GM23338 (cell line): ENCODE data around the gene NKAIN2. TPM values are rescaled to one million over a fixed set of nuclear protein-coding genes. Genes with fewer than 3 reads are reported as not detected.
A peak's percentile ranks its signal among the peaks of the same experiment; 100 is the strongest.

Experiments used
- ATAC-seq: fragments of 200-7000 bp; cut with Tn5 transposase; 3 replicates; pipeline ENCODE4 v1.9.1; 2020
- DNase-seq: peaks from one replicate; pipeline ENCODE4 v3.0.0-alpha.2; 2015; ENCODE audit warnings: low spot score
- H2AFZ ChIP-seq: fragments of 200-600 bp; sonication (generic); 2 replicates; pipeline ENCODE4 v1.8.0; 2016; ENCODE audit warnings: antibody characterized with exemption, mild to moderate bottlenecking, moderate library complexity
- H3F3A ChIP-seq: fragments of 200-600 bp; sonication (generic); replicated peaks from 2 replicates; pipeline ENCODE4 v1.8.0; 2017; ENCODE audit warnings: antibody characterized with exemption, mixed run types, low read depth
- H3K27ac ChIP-seq: fragments of 200-600 bp; sonication (generic); 2 replicates; pipeline ENCODE4 v1.6.1; 2016; ENCODE audit warnings: low read depth
- H3K27me3 ChIP-seq: fragments of 200-600 bp; sonication (generic); 2 replicates; pipeline ENCODE4 v1.8.0; 2016; ENCODE audit warnings: mild to moderate bottlenecking, mixed run types, moderate library complexity; ENCODE audit not compliant: insufficient read depth
- H3K36me3 ChIP-seq: fragments of 200-600 bp; sonication (generic); 2 replicates; pipeline ENCODE4 v1.8.0; 2016; ENCODE audit warnings: mild to moderate bottlenecking; ENCODE audit not compliant: insufficient read depth
- H3K4me1 ChIP-seq: fragments of 200-600 bp; sonication (generic); 2 replicates; pipeline ENCODE4 v1.8.0; 2016; ENCODE audit warnings: mild to moderate bottlenecking, moderate library complexity; ENCODE audit not compliant: insufficient read depth
- H3K4me2 ChIP-seq: fragments of 200-600 bp; sonication (generic); 2 replicates; pipeline ENCODE4 v1.7.1; 2017; ENCODE audit warnings: mixed run types
- H3K4me3 ChIP-seq: fragments of 200-600 bp; sonication (generic); 2 replicates; pipeline ENCODE4 v1.6.1; 2016; ENCODE audit warnings: mixed run types
- H3K79me2 ChIP-seq: fragments of 200-600 bp; sonication (generic); replicated peaks from 2 replicates; pipeline ENCODE4 v1.8.0; 2017; ENCODE audit warnings: mild to moderate bottlenecking; ENCODE audit not compliant: insufficient read depth
- H3K9me2 ChIP-seq: fragments of 200-600 bp; sonication (generic); 2 replicates; pipeline ENCODE4 v1.8.0; 2017; ENCODE audit not compliant: insufficient read depth
- H4K20me1 ChIP-seq: fragments of 200-600 bp; sonication (generic); replicated peaks from 2 replicates; pipeline ENCODE4 v1.8.0; 2017; ENCODE audit warnings: mild to moderate bottlenecking; ENCODE audit not compliant: insufficient read depth
- H3K27ac Mint-ChIP-seq: 2 replicates; pipeline ENCODE4 v1.8.0; 2020; ENCODE audit warnings: inconsistent platforms, mild to moderate bottlenecking, moderate library complexity, mixed read lengths
- H3K27me3 Mint-ChIP-seq: 3 replicates; pipeline ENCODE4 v1.8.0; 2022; ENCODE audit warnings: low read depth, mild to moderate bottlenecking, moderate library complexity, mixed read lengths, inconsistent platforms; ENCODE audit not compliant: insufficient read depth, poor library complexity
- H3K36me3 Mint-ChIP-seq: 3 replicates; pipeline ENCODE4 v1.8.0; 2021; ENCODE audit warnings: low read depth, mild to moderate bottlenecking, inconsistent platforms, moderate library complexity, mixed read lengths
- H3K4me1 Mint-ChIP-seq: 3 replicates; pipeline ENCODE4 v1.8.0; 2020; ENCODE audit warnings: mild to moderate bottlenecking, inconsistent platforms, mixed read lengths
- H3K4me3 Mint-ChIP-seq: 3 replicates; pipeline ENCODE4 v1.8.0; 2021; ENCODE audit warnings: moderate library complexity, mild to moderate bottlenecking, inconsistent platforms, mixed read lengths
- H3K9me3 Mint-ChIP-seq: 3 replicates; pipeline ENCODE4 v1.8.0; 2020; ENCODE audit warnings: moderate library complexity, mild to moderate bottlenecking, inconsistent platforms, mixed read lengths
- CREB1 ChIP-seq: fragments of 250-450 bp; sonication (Bioruptor Pico); IDR thresholded peaks from 2 replicates; pipeline ENCODE4 v1.5.0; 2020; ENCODE audit warnings: low read depth, mild to moderate bottlenecking, moderate library complexity
- EZH2phosphoT487 ChIP-seq: fragments of 200-600 bp; sonication (generic); IDR thresholded peaks from one replicate; pipeline ENCODE4 v1.8.1; 2018; ENCODE audit warnings: antibody characterized with exemption; ENCODE audit not compliant: unreplicated experiment
- NANOG ChIP-seq: IDR thresholded peaks from 2 replicates; pipeline ENCODE4 v1.6.1; 2016; ENCODE audit warnings: antibody characterized with exemption, borderline replicate concordance
- POLR2AphosphoS5 ChIP-seq: IDR thresholded peaks from 2 replicates; pipeline ENCODE4 v1.6.1; 2016; ENCODE audit warnings: antibody characterized with exemption, low read depth
- STAT1 ChIP-seq: IDR thresholded peaks from one replicate; pipeline ENCODE4 v1.6.1; 2016; ENCODE audit warnings: antibody characterized with exemption; ENCODE audit not compliant: unreplicated experiment
- ZNF114 ChIP-seq: fragments of 250-450 bp; sonication (Bioruptor Pico); IDR thresholded peaks from 2 replicates; pipeline ENCODE4 v1.5.0; 2020; ENCODE audit warnings: mild to moderate bottlenecking, moderate library complexity
- ZNF331 ChIP-seq: fragments of 250-450 bp; sonication (Bioruptor Pico); IDR thresholded peaks from 2 replicates; pipeline ENCODE4 v1.5.0; 2020; ENCODE audit warnings: low read depth, mild to moderate bottlenecking, moderate library complexity
- polyA plus RNA-seq: library from polyadenylated mRNA; unstranded; fragments of >200 nt; fragmentation: Nextera tagmentation; extraction: Ambion mirVana; gene quantifications from 2 replicates; pipeline ENCODE4 v1.2.1, GENCODE V29; 2016
- total RNA-seq: library from RNA; depleted of rRNA; stranded (reverse); fragments of >200 nt; shearing (Covaris generic); gene quantifications from 2 replicates; pipeline ENCODE4 v1.2.3, GENCODE V29; 2014
- TF ChIP-seq, protein P1 (sequence below): fragments of 250-450 bp; sonication (Bioruptor Pico); IDR thresholded peaks from 2 replicates; pipeline ENCODE4 v1.5.0; 2020; ENCODE audit warnings: mild to moderate bottlenecking, moderate library complexity
- TF ChIP-seq, protein P2 (sequence below): IDR thresholded peaks from 2 replicates; pipeline ENCODE4 v1.6.1; 2016; ENCODE audit warnings: antibody characterized with exemption
- TF ChIP-seq, protein P3 (sequence below), 2 experiments: fragments of 200-600 bp in 1 of 2; sonication (generic) in 1 of 2; conservative IDR thresholded peaks; 2 replicates each; pipeline versions ENCODE4 v1.5.1 to v1.6.1; 2016 to 2017; ENCODE audit warnings: antibody characterized with exemption in 2 of 2, low read depth in 2 of 2, mild to moderate bottlenecking in 2 of 2, moderate library complexity in 1 of 2
- TF ChIP-seq, protein P4 (sequence below): IDR thresholded peaks from one replicate; pipeline ENCODE4 v1.6.1; 2018; ENCODE audit warnings: antibody characterized with exemption; ENCODE audit not compliant: unreplicated experiment

The NKAIN2 gene
- total and polyA plus RNA-seq, 2 experiments from 2014 or later = 0.39 to 1.1 TPM

DNA sequence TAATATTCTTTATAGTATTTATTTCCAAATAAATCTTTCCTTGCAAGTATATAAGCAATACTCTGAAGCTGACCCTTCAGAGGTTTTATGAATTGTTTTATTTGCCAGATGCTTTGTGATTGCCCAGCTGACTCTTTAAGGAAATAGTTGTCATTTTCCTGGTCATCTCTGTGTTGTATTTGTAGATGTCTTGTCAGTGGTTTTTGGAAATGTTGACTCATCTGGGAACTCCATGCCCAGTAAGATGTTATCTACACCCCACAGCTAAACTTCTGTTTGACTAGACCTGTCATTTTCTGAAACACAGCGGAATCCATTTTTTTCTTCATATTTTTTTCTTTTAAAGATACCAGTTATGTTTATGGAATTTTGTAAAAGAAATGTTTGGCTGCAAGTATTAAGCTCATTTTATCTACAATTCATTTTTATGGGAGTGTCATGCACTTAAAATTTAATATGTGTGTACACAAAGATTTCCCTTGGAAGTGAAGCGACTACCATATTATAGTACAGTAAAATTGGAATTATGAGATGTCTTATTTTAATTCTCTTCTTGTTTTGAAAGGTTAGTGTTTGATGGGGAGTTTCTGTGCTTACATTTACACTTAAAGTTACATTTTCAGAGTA lies 491.0 kb downstream of the NKAIN2 start (continued):
- TF ChIP-seq, protein P1, sequence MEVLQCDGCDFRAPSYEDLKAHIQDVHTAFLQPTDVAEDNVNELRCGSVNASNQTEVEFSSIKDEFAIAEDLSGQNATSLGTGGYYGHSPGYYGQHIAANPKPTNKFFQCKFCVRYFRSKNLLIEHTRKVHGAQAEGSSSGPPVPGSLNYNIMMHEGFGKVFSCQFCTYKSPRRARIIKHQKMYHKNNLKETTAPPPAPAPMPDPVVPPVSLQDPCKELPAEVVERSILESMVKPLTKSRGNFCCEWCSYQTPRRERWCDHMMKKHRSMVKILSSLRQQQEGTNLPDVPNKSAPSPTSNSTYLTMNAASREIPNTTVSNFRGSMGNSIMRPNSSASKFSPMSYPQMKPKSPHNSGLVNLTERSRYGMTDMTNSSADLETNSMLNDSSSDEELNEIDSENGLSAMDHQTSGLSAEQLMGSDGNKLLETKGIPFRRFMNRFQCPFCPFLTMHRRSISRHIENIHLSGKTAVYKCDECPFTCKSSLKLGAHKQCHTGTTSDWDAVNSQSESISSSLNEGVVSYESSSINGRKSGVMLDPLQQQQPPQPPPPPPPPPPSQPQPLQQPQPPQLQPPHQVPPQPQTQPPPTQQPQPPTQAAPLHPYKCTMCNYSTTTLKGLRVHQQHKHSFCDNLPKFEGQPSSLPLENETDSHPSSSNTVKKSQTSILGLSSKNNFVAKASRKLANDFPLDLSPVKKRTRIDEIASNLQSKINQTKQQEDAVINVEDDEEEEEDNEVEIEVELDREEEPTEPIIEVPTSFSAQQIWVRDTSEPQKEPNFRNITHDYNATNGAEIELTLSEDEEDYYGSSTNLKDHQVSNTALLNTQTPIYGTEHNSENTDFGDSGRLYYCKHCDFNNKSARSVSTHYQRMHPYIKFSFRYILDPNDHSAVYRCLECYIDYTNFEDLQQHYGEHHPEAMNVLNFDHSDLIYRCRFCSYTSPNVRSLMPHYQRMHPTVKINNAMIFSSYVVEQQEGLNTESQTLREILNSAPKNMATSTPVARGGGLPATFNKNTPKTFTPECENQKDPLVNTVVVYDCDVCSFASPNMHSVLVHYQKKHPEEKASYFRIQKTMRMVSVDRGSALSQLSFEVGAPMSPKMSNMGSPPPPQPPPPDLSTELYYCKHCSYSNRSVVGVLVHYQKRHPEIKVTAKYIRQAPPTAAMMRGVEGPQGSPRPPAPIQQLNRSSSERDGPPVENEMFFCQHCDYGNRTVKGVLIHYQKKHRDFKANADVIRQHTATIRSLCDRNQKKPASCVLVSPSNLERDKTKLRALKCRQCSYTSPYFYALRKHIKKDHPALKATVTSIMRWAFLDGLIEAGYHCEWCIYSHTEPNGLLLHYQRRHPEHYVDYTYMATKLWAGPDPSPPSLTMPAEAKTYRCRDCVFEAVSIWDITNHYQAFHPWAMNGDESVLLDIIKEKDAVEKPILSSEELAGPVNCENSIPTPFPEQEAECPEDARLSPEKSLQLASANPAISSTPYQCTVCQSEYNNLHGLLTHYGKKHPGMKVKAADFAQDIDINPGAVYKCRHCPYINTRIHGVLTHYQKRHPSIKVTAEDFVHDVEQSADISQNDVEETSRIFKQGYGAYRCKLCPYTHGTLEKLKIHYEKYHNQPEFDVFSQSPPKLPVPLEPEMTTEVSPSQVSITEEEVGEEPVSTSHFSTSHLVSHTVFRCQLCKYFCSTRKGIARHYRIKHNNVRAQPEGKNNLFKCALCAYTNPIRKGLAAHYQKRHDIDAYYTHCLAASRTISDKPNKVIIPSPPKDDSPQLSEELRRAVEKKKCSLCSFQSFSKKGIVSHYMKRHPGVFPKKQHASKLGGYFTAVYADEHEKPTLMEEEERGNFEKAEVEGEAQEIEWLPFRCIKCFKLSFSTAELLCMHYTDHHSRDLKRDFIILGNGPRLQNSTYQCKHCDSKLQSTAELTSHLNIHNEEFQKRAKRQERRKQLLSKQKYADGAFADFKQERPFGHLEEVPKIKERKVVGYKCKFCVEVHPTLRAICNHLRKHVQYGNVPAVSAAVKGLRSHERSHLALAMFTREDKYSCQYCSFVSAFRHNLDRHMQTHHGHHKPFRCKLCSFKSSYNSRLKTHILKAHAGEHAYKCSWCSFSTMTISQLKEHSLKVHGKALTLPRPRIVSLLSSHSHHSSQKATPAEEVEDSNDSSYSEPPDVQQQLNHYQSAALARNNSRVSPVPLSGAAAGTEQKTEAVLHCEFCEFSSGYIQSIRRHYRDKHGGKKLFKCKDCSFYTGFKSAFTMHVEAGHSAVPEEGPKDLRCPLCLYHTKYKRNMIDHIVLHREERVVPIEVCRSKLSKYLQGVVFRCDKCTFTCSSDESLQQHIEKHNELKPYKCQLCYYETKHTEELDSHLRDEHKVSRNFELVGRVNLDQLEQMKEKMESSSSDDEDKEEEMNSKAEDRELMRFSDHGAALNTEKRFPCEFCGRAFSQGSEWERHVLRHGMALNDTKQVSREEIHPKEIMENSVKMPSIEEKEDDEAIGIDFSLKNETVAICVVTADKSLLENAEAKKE (CRISPR knock-in tag) = no peak
- no peak for TF ChIP-seq ZNF114
- TF ChIP-seq CREB1 (CRISPR knock-in tag) = no peak
- TF ChIP-seq NANOG = no peak
- TF ChIP-seq STAT1 = no peak
- no peak for TF ChIP-seq EZH2phosphoT487
- TF ChIP-seq, protein P2, sequence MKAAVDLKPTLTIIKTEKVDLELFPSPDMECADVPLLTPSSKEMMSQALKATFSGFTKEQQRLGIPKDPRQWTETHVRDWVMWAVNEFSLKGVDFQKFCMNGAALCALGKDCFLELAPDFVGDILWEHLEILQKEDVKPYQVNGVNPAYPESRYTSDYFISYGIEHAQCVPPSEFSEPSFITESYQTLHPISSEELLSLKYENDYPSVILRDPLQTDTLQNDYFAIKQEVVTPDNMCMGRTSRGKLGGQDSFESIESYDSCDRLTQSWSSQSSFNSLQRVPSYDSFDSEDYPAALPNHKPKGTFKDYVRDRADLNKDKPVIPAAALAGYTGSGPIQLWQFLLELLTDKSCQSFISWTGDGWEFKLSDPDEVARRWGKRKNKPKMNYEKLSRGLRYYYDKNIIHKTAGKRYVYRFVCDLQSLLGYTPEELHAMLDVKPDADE = no peak

DNA sequence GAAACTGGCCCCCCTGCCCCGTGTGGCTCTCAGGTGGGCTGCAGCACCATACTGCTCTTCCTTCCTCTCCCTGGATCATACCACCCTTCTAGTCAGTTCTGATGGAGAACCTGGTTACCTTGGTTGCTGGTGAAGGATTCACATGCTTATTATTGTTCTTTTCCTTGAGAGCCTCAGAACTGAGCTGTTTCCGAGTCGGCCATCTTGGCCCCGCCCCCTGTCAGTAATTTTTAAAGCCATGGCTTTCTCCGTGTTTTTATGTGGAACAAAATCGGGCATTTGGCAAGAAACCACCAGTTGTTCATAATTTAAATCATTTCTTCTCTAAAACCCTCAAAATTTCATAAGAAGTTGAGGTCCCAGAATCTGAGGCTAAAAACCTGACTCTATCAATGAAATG lies 493.8 kb downstream of the NKAIN2 start:
- Histone ChIP-seq H4K20me1 (no peaks in the 10 kb centered on the region), H3K9me2 (no peaks in the 10 kb centered on the region; the same call in 1 of the 2 replicates), H3F3A (no peaks in the 10 kb centered on the region), H2AFZ (peak overlapping the region; percentile 12; the same call in 1 of the 2 replicates), H3K4me3 (no peak overlapping the region), H3K4me1 (no peaks in the 10 kb centered on the region), H3K79me2 (no peaks in the 10 kb centered on the region), H3K27me3 (no peaks in the 10 kb centered on the region), H3K36me3 (no peaks in the 10 kb centered on the region), H3K27ac (no peak overlapping the region), H3K4me2 (no peak overlapping the region)
- no peak for DNase-seq
- Mint-ChIP-seq H3K27me3 (peaks cover 2% of the 10 kb centered on the region), H3K9me3 (peaks cover 15% of the 10 kb centered on the region), H3K4me1 (no peaks in the 10 kb centered on the region), H3K36me3 (peaks cover 9% of the 10 kb centered on the region), H3K4me3 (no peak overlapping the region), H3K27ac (no peak overlapping the region)
- no peak for ATAC-seq
- TF ChIP-seq, protein P3, sequence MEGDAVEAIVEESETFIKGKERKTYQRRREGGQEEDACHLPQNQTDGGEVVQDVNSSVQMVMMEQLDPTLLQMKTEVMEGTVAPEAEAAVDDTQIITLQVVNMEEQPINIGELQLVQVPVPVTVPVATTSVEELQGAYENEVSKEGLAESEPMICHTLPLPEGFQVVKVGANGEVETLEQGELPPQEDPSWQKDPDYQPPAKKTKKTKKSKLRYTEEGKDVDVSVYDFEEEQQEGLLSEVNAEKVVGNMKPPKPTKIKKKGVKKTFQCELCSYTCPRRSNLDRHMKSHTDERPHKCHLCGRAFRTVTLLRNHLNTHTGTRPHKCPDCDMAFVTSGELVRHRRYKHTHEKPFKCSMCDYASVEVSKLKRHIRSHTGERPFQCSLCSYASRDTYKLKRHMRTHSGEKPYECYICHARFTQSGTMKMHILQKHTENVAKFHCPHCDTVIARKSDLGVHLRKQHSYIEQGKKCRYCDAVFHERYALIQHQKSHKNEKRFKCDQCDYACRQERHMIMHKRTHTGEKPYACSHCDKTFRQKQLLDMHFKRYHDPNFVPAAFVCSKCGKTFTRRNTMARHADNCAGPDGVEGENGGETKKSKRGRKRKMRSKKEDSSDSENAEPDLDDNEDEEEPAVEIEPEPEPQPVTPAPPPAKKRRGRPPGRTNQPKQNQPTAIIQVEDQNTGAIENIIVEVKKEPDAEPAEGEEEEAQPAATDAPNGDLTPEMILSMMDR (conservative IDR thresholded peaks at IDR 0.05; ENCODE audit: low read depth in 2 of 2) = no peak
- TF ChIP-seq, protein P2 = no peak
- TF ChIP-seq CREB1 (CRISPR knock-in tag) (no peak), ZNF331 (no peak), POLR2AphosphoS5 (no peak)
- TF ChIP-seq, protein P4, sequence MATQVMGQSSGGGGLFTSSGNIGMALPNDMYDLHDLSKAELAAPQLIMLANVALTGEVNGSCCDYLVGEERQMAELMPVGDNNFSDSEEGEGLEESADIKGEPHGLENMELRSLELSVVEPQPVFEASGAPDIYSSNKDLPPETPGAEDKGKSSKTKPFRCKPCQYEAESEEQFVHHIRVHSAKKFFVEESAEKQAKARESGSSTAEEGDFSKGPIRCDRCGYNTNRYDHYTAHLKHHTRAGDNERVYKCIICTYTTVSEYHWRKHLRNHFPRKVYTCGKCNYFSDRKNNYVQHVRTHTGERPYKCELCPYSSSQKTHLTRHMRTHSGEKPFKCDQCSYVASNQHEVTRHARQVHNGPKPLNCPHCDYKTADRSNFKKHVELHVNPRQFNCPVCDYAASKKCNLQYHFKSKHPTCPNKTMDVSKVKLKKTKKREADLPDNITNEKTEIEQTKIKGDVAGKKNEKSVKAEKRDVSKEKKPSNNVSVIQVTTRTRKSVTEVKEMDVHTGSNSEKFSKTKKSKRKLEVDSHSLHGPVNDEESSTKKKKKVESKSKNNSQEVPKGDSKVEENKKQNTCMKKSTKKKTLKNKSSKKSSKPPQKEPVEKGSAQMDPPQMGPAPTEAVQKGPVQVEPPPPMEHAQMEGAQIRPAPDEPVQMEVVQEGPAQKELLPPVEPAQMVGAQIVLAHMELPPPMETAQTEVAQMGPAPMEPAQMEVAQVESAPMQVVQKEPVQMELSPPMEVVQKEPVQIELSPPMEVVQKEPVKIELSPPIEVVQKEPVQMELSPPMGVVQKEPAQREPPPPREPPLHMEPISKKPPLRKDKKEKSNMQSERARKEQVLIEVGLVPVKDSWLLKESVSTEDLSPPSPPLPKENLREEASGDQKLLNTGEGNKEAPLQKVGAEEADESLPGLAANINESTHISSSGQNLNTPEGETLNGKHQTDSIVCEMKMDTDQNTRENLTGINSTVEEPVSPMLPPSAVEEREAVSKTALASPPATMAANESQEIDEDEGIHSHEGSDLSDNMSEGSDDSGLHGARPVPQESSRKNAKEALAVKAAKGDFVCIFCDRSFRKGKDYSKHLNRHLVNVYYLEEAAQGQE = no peak
